ENCODE measurements around the gene ADIRF. TPM values are rescaled to one million over a fixed set of nuclear protein-coding genes. Genes with fewer than 3 reads are reported as not detected.

Gene ADIRF
- total RNA-seq, 1 donor from 2014 or later, result not detected

GRCh38 chr10:86955501-86956194, 12.6 kb upstream of the ADIRF start:
- H3K9me3 Mint-ChIP-seq (ENCODE audit: unreplicated experiment), result peaks cover 12% of the 10 kb centered on the region
- H3K27me3 Mint-ChIP-seq (ENCODE audit: low read depth, unreplicated experiment), result no peaks in the 10 kb centered on the region
- Histone ChIP-seq H3K27ac (ENCODE audit: low read depth, low read length) (no peak overlapping the region), H2AFZ (ENCODE audit: low read depth, low read length) (no peak overlapping the region), H3K27me3 (ENCODE audit: insufficient read depth, low read length) (no peaks in the 10 kb centered on the region), H4K20me1 (ENCODE audit: insufficient read depth, low read length) (no peaks in the 10 kb centered on the region), H3K4me1 (ENCODE audit: insufficient read depth, low read length) (peaks cover 20% of the 10 kb centered on the region), H3K9me3 (ENCODE audit: insufficient read depth, low read depth, low read length) (peaks cover 2% of the 10 kb centered on the region), H3K4me2 (ENCODE audit: low read length) (no peak overlapping the region), H3K36me3 (ENCODE audit: insufficient read depth, low read length) (no peaks in the 10 kb centered on the region), H3K4me3 (ENCODE audit: insufficient read depth, low read depth, low read length) (no peak overlapping the region), H3K79me2 (ENCODE audit: insufficient read depth, low read length) (no peaks in the 10 kb centered on the region), H3K9ac (ENCODE audit: low read length) (no peak overlapping the region)
- DNase-seq (ENCODE audit: low read depth) (no peak), FAIRE-seq (no peak)
- H3K36me3 Mint-ChIP-seq (ENCODE audit: low read depth, unreplicated experiment), result peaks cover 3% of the 10 kb centered on the region
- peaks cover 11% of the 10 kb centered on the region for H3K4me1 Mint-ChIP-seq (ENCODE audit: low read depth, unreplicated experiment)
- H3K4me3 Mint-ChIP-seq (ENCODE audit: unreplicated experiment), result no peak overlapping the region
- no peak for TF ChIP-seq EZH2 (IDR thresholded peaks at IDR 0.05; ENCODE audit: insufficient read depth, low read length)
- TF ChIP-seq CTCF (IDR thresholded peaks at IDR 0.05; ENCODE audit: insufficient read depth, low read depth, low read length), result no peak
- no peak overlapping the region for H3K27ac Mint-ChIP-seq (ENCODE audit: unreplicated experiment)

GRCh38 chr10:86956195-86956847, 12.0 kb upstream of the ADIRF start:
- Mint-ChIP-seq H3K4me3 (ENCODE audit: unreplicated experiment) (no peak overlapping the region), H3K4me1 (ENCODE audit: low read depth, unreplicated experiment) (peaks cover 11% of the 10 kb centered on the region), H3K27ac (ENCODE audit: unreplicated experiment) (no peak overlapping the region), H3K36me3 (ENCODE audit: low read depth, unreplicated experiment) (peaks cover 3% of the 10 kb centered on the region), H3K27me3 (ENCODE audit: low read depth, unreplicated experiment) (no peaks in the 10 kb centered on the region), H3K9me3 (ENCODE audit: unreplicated experiment) (peaks cover 12% of the 10 kb centered on the region)
- Histone ChIP-seq H3K9ac (ENCODE audit: low read length) (no peak overlapping the region), H3K4me2 (ENCODE audit: low read length) (no peak overlapping the region), H2AFZ (ENCODE audit: low read depth, low read length) (no peak overlapping the region), H4K20me1 (ENCODE audit: insufficient read depth, low read length) (no peaks in the 10 kb centered on the region), H3K4me1 (ENCODE audit: insufficient read depth, low read length) (peaks cover 20% of the 10 kb centered on the region), H3K4me3 (ENCODE audit: insufficient read depth, low read depth, low read length) (no peak overlapping the region), H3K79me2 (ENCODE audit: insufficient read depth, low read length) (no peaks in the 10 kb centered on the region), H3K27ac (ENCODE audit: low read depth, low read length) (no peak overlapping the region), H3K27me3 (ENCODE audit: insufficient read depth, low read length) (no peaks in the 10 kb centered on the region), H3K36me3 (ENCODE audit: insufficient read depth, low read length) (no peaks in the 10 kb centered on the region), H3K9me3 (ENCODE audit: insufficient read depth, low read depth, low read length) (peaks cover 2% of the 10 kb centered on the region)
- no peak for DNase-seq (ENCODE audit: low read depth)
- FAIRE-seq, result no peak
- TF ChIP-seq CTCF (IDR thresholded peaks at IDR 0.05; ENCODE audit: insufficient read depth, low read depth, low read length), result no peak
- TF ChIP-seq EZH2 (IDR thresholded peaks at IDR 0.05; ENCODE audit: insufficient read depth, low read length), result no peak

Data from astrocyte (in vitro differentiated cells and primary cell).